Type B pancreatic cell (in vitro differentiated cells): ENCODE results near the gene ISG15. TPM values are rescaled to one million over a fixed set of nuclear protein-coding genes. Genes with fewer than 3 reads are reported as not detected.

Source experiments
- DNase-seq: peaks from one replicate; pipeline ENCODE4 v3.0.0; 2021; ENCODE audit warnings: mixed read lengths; ENCODE audit not compliant: unreplicated experiment; ENCODE audit errors: extremely low spot score
- H3K27ac Mint-ChIP-seq: 2 replicates; pipeline ENCODE4 v1.8.0; 2021; ENCODE audit warnings: mild to moderate bottlenecking, mixed read lengths
- H3K27me3 Mint-ChIP-seq: 2 replicates; pipeline ENCODE4 v1.8.0; 2021; ENCODE audit warnings: mixed read lengths
- H3K36me3 Mint-ChIP-seq: 2 replicates; pipeline ENCODE4 v1.8.0; 2021; ENCODE audit warnings: mixed read lengths
- H3K4me1 Mint-ChIP-seq: one replicate; pipeline ENCODE4 v1.8.0; 2021; ENCODE audit warnings: mixed read lengths; ENCODE audit not compliant: unreplicated experiment
- H3K4me3 Mint-ChIP-seq: 2 replicates; pipeline ENCODE4 v1.8.0; 2021; ENCODE audit warnings: mild to moderate bottlenecking, mixed read lengths
- H3K9me3 Mint-ChIP-seq: 2 replicates; pipeline ENCODE4 v1.8.0; 2021; ENCODE audit warnings: mixed read lengths
- CTCF ChIP-seq: fragments of 200-600 bp; sonication (generic); conservative IDR thresholded peaks from 2 replicates; pipeline ENCODE4 v1.5.0; 2021; ENCODE audit warnings: antibody characterized with exemption, mild to moderate bottlenecking
- total RNA-seq: library from RNA; stranded (reverse); gene quantifications from 2 replicates; pipeline ENCODE4 v1.2.1, GENCODE V29; 2021; ENCODE audit warnings: low replicate concordance

ISG15 gene
- total RNA-seq, 1 donor from 2014 or later = 20.8 TPM

DNA sequence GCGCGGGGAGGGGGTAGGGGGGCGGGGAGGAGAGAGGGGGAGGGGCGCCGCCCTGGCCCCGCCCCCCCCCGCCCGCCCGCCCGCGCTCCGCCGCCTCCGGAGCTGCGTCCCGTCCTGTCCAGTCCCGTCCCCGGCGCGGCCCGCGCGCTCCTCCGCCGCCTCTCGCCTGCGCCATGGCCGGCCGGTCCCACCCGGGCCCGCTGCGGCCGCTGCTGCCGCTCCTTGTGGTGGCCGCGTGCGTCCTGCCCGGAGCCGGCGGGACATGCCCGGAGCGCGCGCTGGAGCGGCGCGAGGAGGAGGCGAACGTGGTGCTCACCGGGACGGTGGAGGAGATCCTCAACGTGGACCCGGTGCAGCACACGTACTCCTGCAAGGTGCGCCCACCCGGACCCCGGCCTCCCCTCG, 6.7 kb downstream of the ISG15 start, which contains the start of gene AGRN:
Gene AGRN, plus strand, starts transcription at position 121 of the 405 bp plus-strand sequence. Its CDS starts 53 bp downstream, at position 174.
- H3K36me3 Mint-ChIP-seq = no peaks in the 10 kb centered on the region
- peak within 1 kb of the TSS; percentile 80 for H3K4me3 Mint-ChIP-seq
- H3K9me3 Mint-ChIP-seq = no peaks in the 10 kb centered on the region
- no peaks in the 10 kb centered on the region for H3K27me3 Mint-ChIP-seq
- DNase-seq = no peak
- H3K27ac Mint-ChIP-seq = peak within 1 kb of the TSS; percentile 69
- TF ChIP-seq CTCF = no peak
- H3K4me1 Mint-ChIP-seq = peaks cover 15% of the 10 kb centered on the region

GRCh38 chr1:1020415-1021009, 7.2 kb downstream of the ISG15 start:
- TF ChIP-seq CTCF = no peak
- Mint-ChIP-seq H3K27ac (no peak overlapping the region), H3K9me3 (no peaks in the 10 kb centered on the region), H3K4me1 (peaks cover 15% of the 10 kb centered on the region), H3K36me3 (no peaks in the 10 kb centered on the region), H3K27me3 (no peaks in the 10 kb centered on the region), H3K4me3 (peak overlapping the region; percentile 80)
- DNase-seq = no peak

DNA sequence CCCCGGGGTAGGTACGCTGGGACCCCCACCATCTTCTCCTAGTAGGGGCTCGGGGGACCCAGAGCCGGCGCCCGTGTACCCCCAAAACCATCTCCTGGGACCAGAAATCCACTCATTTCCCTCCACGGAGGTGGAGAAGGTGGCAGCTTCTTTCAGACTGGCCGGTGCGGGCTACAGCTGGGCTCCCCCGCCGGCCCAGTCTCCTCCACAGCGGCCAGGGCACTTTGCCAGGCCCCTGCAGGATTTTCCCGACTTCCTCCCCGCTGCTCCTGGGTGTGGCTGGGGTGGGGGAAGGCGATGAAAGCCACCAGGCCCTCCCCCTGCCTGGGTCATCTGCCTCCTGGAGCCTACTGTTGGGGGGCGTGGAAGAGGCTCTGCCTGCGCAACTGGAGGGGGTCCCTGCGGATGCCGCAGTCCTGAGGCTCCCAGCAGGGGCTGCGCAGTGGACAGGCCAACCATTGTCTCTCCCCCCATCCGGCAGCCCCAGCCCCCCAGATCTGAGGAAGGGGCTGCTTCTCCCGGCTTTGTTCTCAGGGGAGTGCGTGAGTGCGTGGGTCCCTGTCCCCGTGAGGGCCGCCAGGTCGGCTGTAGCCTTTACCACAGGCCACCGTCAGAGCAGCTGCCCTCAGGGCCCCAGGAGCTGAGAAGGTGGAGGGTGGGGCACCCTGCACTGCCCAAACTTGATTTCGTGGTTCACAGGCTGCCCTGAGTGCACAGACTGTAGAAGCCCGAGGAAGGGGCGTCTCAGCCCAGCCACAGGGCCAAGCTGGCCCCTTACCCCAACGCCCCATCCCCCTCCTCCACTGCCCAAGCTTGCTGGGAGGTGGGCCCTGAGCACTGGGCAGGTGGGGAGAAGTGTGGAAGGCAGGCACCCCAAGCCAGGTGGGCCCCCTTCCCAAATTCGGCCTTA, 8.0 kb downstream of the ISG15 start:
- Mint-ChIP-seq H3K27ac (peak overlapping the region; percentile 69), H3K36me3 (no peaks in the 10 kb centered on the region), H3K27me3 (no peaks in the 10 kb centered on the region), H3K9me3 (no peaks in the 10 kb centered on the region), H3K4me1 (peaks cover 19% of the 10 kb centered on the region), H3K4me3 (peak overlapping the region; percentile 80)
- no peak for TF ChIP-seq CTCF
- DNase-seq = no peak

- DNase-seq = no peak
- Mint-ChIP-seq H3K27me3 (no peaks in the 10 kb centered on the region), H3K27ac (no peak overlapping the region), H3K36me3 (no peaks in the 10 kb centered on the region), H3K4me3 (peak overlapping the region; percentile 80), H3K4me1 (peaks cover 19% of the 10 kb centered on the region), H3K9me3 (no peaks in the 10 kb centered on the region)
- no peak for TF ChIP-seq CTCF
These were observed 8.6 kb downstream of the ISG15 start for GRCh38 chr1:1021920-1022259.

GRCh38 chr1:1022302-1023009, 9.2 kb downstream of the ISG15 start:
- DNase-seq = no peak
- peak overlapping the region; percentile 85 for H3K27ac Mint-ChIP-seq
- TF ChIP-seq CTCF = no peak
- no peaks in the 10 kb centered on the region for H3K36me3 Mint-ChIP-seq
- H3K4me3 Mint-ChIP-seq = peak overlapping the region; percentile 80
- H3K27me3 Mint-ChIP-seq = no peaks in the 10 kb centered on the region
- no peaks in the 10 kb centered on the region for H3K9me3 Mint-ChIP-seq
- H3K4me1 Mint-ChIP-seq = peaks cover 14% of the 10 kb centered on the region
